ENCODE measurements around the gene SRSF12. TPM values are rescaled to one million over a fixed set of nuclear protein-coding genes. Genes with fewer than 3 reads are reported as not detected.
"Not testable (repeated sequence)": the region's sequence is repeated elsewhere in the genome, so short reads cannot be mapped to it uniquely, and the experiment has no call there.

SRSF12 gene
- total RNA-seq, 1 experiment from 2014 or later: not detected

GRCh38 chr6:89073014-89073620 is 44.8 kb downstream of the SRSF12 start:
- no peak for DNase-seq (ENCODE audit: low spot score)

DNA sequence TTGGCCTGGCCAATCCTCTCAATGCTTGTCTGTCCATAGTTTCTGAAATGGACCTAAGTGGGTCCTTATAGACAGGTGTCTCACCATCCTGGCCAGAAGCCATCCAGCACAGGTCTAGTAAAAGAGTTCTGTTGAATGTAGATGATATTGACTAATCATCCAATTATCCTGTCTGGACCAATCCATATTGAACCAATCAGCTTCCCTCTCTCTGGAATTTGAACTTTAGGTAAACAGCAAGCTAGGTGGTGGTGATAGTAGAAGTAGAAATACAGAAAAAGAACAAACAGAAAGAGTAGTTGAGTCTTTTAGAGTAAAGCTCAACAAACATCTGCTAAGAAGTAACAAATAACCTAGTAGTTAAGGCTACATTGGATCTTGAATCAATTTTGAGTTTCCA is 46.8 kb downstream of the SRSF12 start:
- DNase-seq (ENCODE audit: low spot score): no peak

GRCh38 chr6:89069536-89070163 is 48.2 kb downstream of the SRSF12 start:
- no peak for DNase-seq (ENCODE audit: low spot score)

- no peak for DNase-seq (ENCODE audit: low spot score)
Observed at GRCh38 chr6:89068695-89069094, 49.2 kb downstream of the SRSF12 start.

DNA sequence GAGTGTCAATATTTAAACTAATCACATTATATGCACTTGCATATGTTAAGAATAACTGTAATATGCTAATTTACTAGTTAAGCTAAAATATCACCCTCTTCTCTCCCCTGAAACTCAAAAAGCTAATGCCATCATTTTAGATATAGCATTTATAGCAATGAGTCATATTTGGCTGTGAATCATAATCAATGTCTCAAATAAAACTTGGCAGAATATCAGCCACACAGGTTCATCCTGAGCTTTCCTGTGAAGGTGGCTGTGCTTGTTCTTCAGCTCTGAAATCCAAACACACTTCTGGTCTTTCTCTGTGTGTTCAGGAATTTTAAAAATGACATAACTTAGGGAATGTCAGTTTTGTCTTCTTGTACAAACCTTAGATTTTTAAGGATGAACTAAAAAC is 50.1 kb downstream of the SRSF12 start:
- peak; percentile 15 for DNase-seq (ENCODE audit: low spot score)

DNA sequence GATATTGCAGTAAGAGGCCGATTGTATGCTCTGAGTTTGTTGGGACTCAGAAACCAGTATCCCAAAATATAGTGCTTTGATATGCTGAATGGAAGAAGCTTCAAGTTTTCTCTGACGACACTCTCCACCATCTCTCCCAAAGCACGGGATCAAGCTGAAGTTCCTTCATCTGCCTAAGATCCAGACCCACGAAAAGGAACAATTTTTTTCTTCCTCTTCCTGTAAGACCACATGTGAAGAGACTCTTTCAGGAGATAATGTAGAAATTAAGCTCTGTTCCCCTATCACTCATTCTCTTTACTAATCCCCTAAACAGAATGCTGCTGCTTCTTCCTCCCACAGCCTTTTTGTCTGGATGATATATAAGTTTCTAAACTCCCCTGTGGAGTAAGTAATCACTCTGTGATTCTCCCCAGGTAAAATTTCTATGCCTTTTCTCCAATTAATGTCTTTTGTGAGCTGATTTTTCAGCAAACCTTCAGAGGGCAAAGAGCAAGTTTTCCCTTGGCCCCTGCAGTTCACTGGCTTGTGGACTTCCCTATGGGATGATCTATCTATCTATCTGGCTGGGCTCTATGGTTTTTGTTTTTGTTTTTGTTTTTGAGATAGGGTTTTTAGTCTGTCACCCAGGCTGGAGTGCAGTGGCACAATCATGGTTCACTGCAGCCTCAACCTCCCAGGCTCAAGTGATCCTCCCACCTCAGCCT is 50.8 kb downstream of the SRSF12 start:
- no peak for DNase-seq (ENCODE audit: low spot score)

- not testable (repeated sequence) for DNase-seq (ENCODE audit: low spot score)
Observed at GRCh38 chr6:89066121-89066520, 51.8 kb downstream of the SRSF12 start.

DNA sequence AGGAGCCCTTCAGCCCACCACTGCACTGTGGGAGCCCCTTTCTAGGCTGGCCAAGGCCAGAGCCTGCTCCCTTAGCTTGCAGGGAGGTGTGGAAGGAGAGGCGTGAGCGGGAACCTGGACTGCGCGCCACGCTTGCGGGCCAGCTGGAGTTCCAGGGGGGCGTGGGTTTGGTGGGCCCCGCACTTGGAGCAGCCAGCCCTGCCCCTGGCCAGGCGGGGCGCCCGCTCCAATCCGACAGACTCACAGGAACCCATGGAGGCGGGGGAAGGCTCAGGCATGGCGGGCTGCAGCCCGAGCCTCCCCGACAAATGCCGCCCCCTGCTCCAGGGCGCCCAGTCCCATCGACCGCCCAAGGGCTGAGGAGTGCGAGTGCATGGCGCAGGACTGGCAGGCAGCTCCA is 52.9 kb downstream of the SRSF12 start:
- DNase-seq (ENCODE audit: low spot score): not testable (repeated sequence)

GRCh38 chr6:89063881-89064280 is 54.0 kb downstream of the SRSF12 start:
- DNase-seq (ENCODE audit: low spot score): no peak

- no peak for DNase-seq (ENCODE audit: low spot score)
Observed at GRCh38 chr6:89059227-89059626, 58.6 kb downstream of the SRSF12 start.

- no peak for DNase-seq (ENCODE audit: low spot score)
Observed at GRCh38 chr6:89058627-89059026, 59.2 kb downstream of the SRSF12 start.

DNA sequence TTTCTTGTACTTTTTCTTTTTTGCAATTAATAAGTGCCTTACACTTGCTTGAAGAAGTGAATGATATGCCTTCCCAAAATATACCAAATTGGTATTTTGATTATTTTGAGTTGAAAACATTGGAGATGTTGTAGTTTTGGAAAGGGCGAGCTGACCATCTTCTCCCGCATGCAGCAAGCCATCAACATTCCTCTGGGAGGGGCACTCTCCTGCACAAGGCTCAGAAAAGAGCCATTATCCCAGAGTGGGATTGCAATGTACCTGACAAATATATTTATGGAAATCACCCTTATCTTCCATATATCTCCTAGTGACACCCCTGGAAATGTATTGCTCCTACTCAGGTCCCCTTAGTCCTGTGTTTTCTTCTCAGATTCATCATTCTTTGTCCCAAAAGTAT is 60.1 kb downstream of the SRSF12 start:
- DNase-seq (ENCODE audit: low spot score): no peak

GRCh38 chr6:89054208-89054607 is 63.7 kb downstream of the SRSF12 start:
- DNase-seq (ENCODE audit: low spot score): no peak

GRCh38 chr6:89051676-89052075 is 66.2 kb downstream of the SRSF12 start:
- no peak for DNase-seq (ENCODE audit: low spot score)

GRCh38 chr6:89050697-89051096 is 67.2 kb downstream of the SRSF12 start:
- DNase-seq (ENCODE audit: low spot score): no peak

GRCh38 chr6:89050155-89050554 is 67.7 kb downstream of the SRSF12 start:
- no peak for DNase-seq (ENCODE audit: low spot score)

DNA sequence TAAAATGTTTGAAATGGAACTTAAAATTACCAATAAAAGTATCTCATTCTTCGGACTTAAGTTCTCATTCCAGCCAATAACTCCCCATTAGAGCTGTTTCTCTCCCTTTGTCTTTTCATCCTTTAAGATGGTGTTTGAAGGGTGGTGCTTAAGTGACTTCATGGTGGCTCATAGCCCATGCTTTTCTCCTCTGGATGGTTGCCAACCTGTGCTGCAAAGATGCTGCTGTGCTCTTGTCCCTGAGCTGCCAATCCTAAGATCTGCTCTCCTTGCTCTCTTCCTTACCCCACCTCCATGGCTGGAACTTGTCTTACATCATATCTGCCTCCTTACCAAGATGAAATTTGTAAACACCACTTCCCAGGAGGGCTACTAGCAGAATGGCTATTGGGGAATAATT is 68.9 kb downstream of the SRSF12 start:
- no peak for DNase-seq (ENCODE audit: low spot score)

GRCh38 chr6:89048288-89048923 is 69.5 kb downstream of the SRSF12 start:
- no peak for DNase-seq (ENCODE audit: low spot score)

DNA sequence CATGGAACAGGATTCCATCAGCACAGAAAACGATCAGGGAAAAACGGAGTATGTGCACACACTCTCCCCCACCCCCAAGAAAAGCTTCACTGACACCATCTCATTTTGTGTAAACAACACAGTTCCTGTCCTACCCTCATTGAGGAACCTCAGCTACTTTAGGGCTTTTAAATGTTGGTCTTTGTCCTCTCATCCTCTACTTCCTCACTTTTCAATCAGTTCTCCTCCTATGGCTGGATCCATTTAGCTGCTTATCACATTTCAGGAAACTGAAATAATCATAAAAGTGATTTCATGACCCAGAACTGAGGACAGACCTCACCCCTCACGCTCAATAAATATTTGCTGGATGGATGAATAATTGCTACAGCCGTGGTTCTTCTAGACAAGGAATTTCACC is 70.4 kb downstream of the SRSF12 start:
- DNase-seq (ENCODE audit: low spot score): no peak

Measured in HT-29 (cell line).